NCI-H526 treated with DMSO at 0.1 percent for 48 hours (cell line): ENCODE results near the gene RCOR1.
"Not testable (repeated sequence)": the region's sequence is repeated elsewhere in the genome, so short reads cannot be mapped to it uniquely, and the experiment has no call there.

ENCODE experiments used
- DNase-seq: peaks from one replicate; lab custom pipeline; 2025; lab: John Stamatoyannopoulos, UW

RCOR1 gene

DNA sequence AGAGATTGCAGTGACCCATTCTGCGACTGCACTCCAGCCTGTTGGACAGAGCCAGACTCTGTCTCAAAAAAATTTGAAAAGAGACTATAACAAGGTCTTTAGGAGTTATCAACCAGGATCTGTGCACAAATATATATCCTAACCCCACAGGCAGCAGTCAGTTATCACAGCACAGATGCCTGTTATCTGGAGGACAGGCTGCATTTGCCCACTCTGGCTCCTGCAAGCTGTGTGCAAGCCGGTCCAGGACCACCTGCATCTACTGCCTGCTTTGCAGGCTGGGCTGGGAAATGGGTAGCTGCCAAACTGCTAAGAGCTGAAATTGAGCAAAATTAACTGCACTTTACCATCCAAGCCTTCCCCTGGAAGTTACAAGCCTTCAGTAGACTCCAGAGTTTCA lies 21.4 kb upstream of the RCOR1 start:
- no peak for DNase-seq

- DNase-seq = no peak
These were observed 20.9 kb upstream of the RCOR1 start for GRCh38 chr14:102571478-102572042.

- not testable (repeated sequence) for DNase-seq
These were observed 19.3 kb upstream of the RCOR1 start for GRCh38 chr14:102573161-102573560.

DNA sequence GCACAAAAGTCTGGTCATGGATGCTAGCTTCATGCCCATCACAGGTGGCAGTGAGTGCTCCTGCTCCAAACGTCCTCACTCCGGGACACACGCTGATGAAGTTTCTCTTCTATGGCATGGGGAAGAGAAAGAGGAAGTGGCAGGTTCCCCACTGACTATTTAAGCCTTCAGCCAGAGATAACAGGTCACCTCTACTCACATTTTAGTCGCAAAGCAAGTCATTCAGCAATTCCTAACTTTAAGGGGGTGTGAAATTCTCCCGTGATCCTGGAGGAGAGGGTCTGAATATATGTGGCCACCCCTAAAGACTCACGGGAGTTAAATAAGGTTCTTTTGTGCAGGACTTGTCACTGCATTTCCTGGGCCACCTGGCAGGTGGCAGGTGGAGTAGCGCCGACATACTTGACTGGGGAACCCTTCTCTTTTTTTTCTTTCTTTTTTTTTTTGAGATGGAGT lies 18.8 kb upstream of the RCOR1 start:
- DNase-seq = no peak

GRCh38 chr14:102574281-102575159 lies 17.9 kb upstream of the RCOR1 start:
- no peak for DNase-seq

DNA sequence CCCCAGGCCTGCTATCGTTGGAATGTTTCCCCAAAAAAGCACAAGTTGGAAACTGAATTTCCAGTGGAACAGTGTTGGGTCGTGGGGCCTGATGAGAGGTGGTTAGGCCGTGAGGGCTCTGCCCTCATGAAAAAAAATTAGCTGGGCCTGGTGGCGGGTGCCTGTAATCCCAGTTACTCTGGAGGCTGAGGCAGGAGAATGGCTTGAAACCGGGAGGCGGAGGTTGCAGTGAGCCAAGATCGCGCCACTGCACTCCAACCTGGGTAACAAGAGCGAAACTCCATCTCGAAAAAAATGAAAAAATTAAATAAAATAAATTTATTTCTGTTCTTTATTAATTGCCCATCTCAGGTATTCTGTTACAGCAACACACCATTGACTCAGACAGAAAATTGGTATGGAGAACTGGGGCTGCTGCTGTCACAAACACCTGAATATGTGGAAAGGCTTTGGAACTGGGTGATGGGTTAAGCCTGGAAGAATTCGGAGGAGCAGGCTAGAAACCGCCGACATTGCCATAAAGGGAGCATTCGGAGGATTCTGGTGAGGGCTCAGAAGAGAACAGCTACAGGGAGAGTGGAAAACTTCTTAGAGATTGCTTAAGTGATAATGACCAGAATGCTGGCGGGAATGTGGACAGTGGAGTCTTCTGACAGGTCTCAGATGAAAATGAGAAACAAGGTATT lies 17.1 kb upstream of the RCOR1 start:
- DNase-seq = no peak

GRCh38 chr14:102575846-102576428 lies 16.5 kb upstream of the RCOR1 start:
- not testable (repeated sequence) for DNase-seq

DNA sequence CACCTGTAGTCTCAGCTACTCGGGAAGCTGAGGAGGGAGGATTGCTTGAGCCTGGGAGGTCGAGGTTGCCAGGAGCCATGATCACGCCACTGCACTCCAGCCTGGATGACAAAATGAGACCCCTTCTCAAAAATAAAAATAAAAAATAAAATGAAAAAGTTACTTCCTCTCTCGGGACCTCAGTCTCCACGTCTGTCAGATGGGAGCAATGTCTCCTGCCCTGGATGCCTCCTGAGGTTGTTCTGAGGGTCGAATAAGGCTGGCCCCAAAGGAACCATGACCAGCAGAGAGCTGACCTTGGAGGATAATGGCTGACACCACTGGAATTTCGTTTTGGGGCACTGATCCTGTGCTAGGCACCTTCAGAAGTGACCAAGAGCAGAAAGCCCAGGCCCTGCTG lies 13.6 kb upstream of the RCOR1 start:
- no peak for DNase-seq

DNA sequence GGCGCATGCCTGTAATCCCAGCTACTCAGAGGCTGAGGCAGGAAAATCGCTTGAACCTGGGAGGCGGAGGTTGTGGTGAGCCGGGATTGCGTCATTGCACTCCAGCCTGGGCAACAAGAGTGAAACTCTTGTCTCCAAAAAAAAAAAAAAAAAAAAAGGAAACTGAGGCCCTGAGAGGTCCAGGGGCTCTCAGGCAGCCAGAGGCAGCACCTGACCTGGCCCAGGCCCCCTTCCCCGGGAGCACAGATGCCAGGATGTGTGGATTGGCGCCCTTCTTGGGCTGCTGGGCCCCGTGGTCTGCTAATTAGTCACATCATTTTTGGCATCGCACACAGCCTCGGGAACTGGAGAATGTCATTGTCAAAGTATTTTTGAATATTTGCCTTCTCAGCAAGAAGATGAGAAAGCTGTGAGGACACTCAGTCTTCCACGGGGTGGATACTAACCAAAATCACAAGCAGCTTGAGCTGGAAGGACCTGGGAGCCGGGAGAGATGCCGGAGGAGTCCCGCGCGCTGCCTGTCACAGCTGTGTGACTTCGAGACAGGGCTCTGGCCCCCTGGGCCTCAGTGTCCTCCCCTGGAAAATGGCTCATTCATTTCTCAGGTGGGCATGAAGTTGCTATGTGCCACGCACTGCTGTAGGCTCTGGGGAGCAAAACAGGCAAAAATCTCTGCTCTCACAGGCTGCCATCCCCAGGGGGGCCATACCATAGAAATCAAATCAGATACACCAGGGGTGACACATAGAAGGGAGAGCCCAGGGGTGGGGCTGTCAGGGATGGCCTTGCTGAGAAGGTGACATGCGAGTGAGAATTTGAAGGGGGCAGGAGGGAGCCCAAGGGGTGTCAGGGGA lies 12.5 kb upstream of the RCOR1 start:
- no peak for DNase-seq

- DNase-seq = no peak
These were observed 11.8 kb upstream of the RCOR1 start for GRCh38 chr14:102580550-102581110.

GRCh38 chr14:102581193-102581592 lies 11.3 kb upstream of the RCOR1 start:
- no peak for DNase-seq

- no peak for DNase-seq
These were observed 8.7 kb upstream of the RCOR1 start for GRCh38 chr14:102583726-102584125.

GRCh38 chr14:102584871-102585869 lies 7.3 kb upstream of the RCOR1 start:
- DNase-seq = no peak

GRCh38 chr14:102586420-102587104 lies 5.9 kb upstream of the RCOR1 start:
- no peak for DNase-seq

DNA sequence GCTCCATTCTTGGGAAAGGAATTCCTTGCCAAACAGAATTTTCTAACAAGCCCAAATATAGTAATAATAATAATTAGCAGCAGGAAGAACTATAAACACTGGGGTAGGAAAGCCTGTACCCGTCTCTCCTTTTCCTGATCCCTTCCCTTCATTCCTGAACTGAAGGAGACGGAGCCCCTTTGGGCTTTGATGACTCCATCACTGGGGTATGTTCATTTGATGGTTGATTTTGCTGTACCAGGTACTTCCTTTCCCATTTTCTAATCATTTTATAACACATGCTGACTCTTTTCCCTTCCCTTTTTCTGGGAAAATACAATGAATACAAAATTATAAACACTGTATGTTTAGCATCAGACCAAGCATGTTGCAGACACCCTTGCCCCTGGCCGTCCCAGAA lies 3.6 kb upstream of the RCOR1 start:
- no peak for DNase-seq

DNA sequence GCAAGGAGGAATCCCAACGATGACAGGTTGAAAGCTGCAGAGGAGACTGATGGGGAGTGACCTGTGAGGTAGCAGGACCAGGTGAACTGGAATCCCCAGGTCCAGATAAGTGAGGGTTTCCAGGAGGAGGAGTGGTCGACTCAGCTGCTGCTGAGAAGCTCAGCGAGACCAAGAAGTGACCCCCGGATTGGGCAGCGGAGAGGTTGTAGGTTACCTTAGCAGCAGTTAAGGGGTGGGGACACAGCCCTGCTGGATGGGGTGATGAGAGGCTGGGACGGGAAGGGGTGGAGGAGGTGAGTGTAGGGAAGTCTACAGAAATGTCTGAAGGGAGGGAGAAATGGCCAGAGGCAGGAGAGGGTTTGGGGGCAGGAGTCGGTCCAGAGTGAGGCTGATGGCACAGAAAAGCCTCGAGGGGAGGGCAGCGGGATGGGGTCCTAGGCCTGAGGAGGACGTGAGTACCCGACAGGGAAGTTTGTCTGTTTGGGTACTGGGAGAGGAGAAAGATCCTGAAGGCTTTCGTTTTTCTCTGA lies 2.6 kb upstream of the RCOR1 start:
- DNase-seq = no peak

DNA sequence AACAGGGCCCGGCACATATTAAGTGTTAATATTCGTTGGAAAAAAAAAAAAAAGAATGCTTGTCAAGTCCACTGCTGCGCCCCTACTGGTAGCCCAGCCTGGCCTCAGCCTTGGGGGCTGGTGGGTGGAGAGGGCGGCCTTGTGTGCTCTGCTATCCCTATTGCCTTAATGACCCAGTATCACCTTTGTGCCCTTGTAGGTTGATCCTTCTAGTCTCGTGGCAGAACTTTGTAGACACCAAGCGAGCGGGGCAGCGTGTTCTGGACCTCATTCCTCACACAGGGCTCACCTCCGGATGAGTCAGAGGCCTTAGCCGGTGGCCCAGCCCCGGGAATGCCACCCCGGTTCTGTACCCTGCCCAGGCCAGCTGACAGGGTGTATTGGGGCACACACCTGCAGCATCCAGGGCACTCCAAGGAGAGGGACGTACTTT lies 1.8 kb upstream of the RCOR1 start:
- no peak for DNase-seq

GRCh38 chr14:102591372-102591943 lies 991 bp upstream of the RCOR1 start:
- no peak for DNase-seq

- no peak for DNase-seq
These were observed 263 bp downstream of the RCOR1 start for GRCh38 chr14:102592763-102593060.
